PC-3 (cell line): Measurements from ENCODE around the gene CCSER1. TPM values are rescaled to one million over a fixed set of nuclear protein-coding genes. Genes with fewer than 3 reads are reported as not detected.

Experiments used
- ATAC-seq: fragments of 200-7000 bp; cut with Tn5 transposase; 2 replicates; pipeline ENCODE4 v1.9.1; 2020; ENCODE audit warnings: mild to moderate bottlenecking, moderate library complexity
- BruUV-seq: library from RNA; stranded (reverse); fragments of 400-500 nt; replicated peaks from 2 replicates; lab custom pipeline; 2021; lab: Mats Ljungman, UMichigan
- CTCF ChIA-PET: fragments of 300-600 bp; sonication (Branson Sonifier 250); formaldehyde crosslinking; loops from one replicate; lab custom pipeline; 2022; ENCODE audit warnings: antibody characterized with exemption; lab: Charles Lee
- POLR2A ChIA-PET: fragments of 300-600 bp; sonication (Branson Sonifier 250); formaldehyde crosslinking; loops from one replicate; lab custom pipeline; 2022; ENCODE audit warnings: antibody characterized with exemption; ENCODE audit not compliant: unreplicated experiment; lab: Charles Lee
- DNase-seq: peaks from one replicate; pipeline ENCODE4 v3.0.0-alpha.2; 2015
- H2AFZ ChIP-seq: fragments of 300-600 bp; sonication (generic); 2 replicates; pipeline ENCODE4 v1.6.0; 2016; ENCODE audit warnings: antibody characterized with exemption, low read length
- H3F3A ChIP-seq: fragments of 300-600 bp; sonication (generic); one replicate; pipeline ENCODE4 v1.6.0; 2017; ENCODE audit warnings: antibody characterized with exemption, low read length, control low read depth, mild to moderate bottlenecking; ENCODE audit not compliant: unreplicated experiment
- H3K27ac ChIP-seq: fragments of 300-600 bp; sonication (generic); 2 replicates; pipeline ENCODE4 v1.5.1; 2016; ENCODE audit warnings: mild to moderate bottlenecking, low read length
- H3K27me3 ChIP-seq: fragments of 300-600 bp; sonication (generic); 2 replicates; pipeline ENCODE4 v1.6.1; 2016; ENCODE audit warnings: low read length, mixed read lengths
- H3K36me3 ChIP-seq: fragments of 300-600 bp; sonication (generic); 2 replicates; pipeline ENCODE4 v1.6.1; 2016; ENCODE audit warnings: low read depth, mixed run types, low read length, mixed read lengths
- H3K4me1 ChIP-seq: fragments of 300-600 bp; sonication (generic); 2 replicates; pipeline ENCODE4 v1.5.1; 2016; ENCODE audit warnings: low read length; ENCODE audit not compliant: insufficient read depth
- H3K4me2 ChIP-seq: fragments of 300-600 bp; sonication (generic); 2 replicates; pipeline ENCODE4 v1.6.0; 2016; ENCODE audit warnings: low read length
- H3K4me3 ChIP-seq: fragments of 300-600 bp; sonication (generic); 2 replicates; pipeline ENCODE4 v1.5.1; 2016; ENCODE audit warnings: mild to moderate bottlenecking, low read length, mixed read lengths
- H3K79me2 ChIP-seq: fragments of 300-600 bp; sonication (generic); 2 replicates; pipeline ENCODE4 v1.6.1; 2017; ENCODE audit warnings: low read length, mixed read lengths
- H3K9ac ChIP-seq: fragments of 300-600 bp; sonication (generic); 2 replicates; pipeline ENCODE4 v1.6.0; 2016; ENCODE audit warnings: mild to moderate bottlenecking, low read length
- H3K9me2 ChIP-seq: fragments of 300-600 bp; sonication (generic); replicated peaks from 2 replicates; pipeline ENCODE4 v1.6.1; 2016; ENCODE audit warnings: mixed run types, low read length, mixed read lengths
- H3K9me3 ChIP-seq: fragments of 300-600 bp; sonication (generic); 2 replicates; pipeline ENCODE4 v1.6.1; 2016; ENCODE audit warnings: low read length, mixed read lengths
- H4K20me1 ChIP-seq: fragments of 300-600 bp; sonication (generic); 2 replicates; pipeline ENCODE4 v1.6.1; 2016; ENCODE audit warnings: low read length, mixed read lengths
- CTCF ChIP-seq: fragments of 300-600 bp; sonication (generic); conservative IDR thresholded peaks from 2 replicates; pipeline ENCODE4 v1.5.1; 2017; ENCODE audit warnings: antibody characterized with exemption, low read depth, mild to moderate bottlenecking, low read length
- EZH2 ChIP-seq: fragments of 300-600 bp; sonication (generic); IDR thresholded peaks from one replicate; pipeline ENCODE4 v1.6.1; 2017; ENCODE audit warnings: antibody characterized with exemption, mild to moderate bottlenecking, low read length; ENCODE audit not compliant: unreplicated experiment
- EZH2phosphoT487 ChIP-seq: fragments of 300-600 bp; sonication (generic); IDR thresholded peaks from 2 replicates; pipeline ENCODE4 v1.6.1; 2018; ENCODE audit warnings: mild to moderate bottlenecking, antibody characterized with exemption, low read length, borderline replicate concordance
- intact Hi-C: fragments of 100-400 bp; cut with micrococcal nuclease; formaldehyde crosslinking; loops from 2 replicates; pipeline ENCODE4 v1.9.0; 2023
- total RNA-seq: library from RNA; depleted of rRNA; stranded (reverse); fragments of >200 nt; gene quantifications from 2 replicates; pipeline ENCODE4 v1.2.3, GENCODE V29; 2014

The CCSER1 gene
- total RNA-seq, 1 experiment from 2014 or later, result 6.0 TPM

DNA sequence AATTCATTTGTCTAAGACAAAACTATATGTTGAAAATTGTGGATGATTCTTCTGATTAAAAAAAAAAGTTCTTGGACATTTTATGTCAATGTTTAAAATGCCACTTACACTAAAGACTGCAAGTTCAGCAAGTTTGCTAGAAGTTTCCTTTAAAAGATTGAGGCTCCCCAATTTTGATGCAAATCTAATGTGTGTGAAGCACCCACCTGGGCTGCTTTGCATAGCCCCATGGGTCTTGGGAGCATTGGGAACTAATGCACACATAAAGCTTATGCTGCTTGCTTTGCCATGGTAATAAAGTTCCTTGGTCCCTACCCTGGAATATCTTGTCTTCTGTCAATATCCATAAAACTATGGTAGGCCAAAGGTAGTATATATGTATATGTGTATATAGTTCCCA is 1450.7 kb downstream of the CCSER1 start:
- no peaks in the 10 kb centered on the region for H3K9me2 ChIP-seq
- no peak overlapping the region for H2AFZ ChIP-seq
- H3K36me3 ChIP-seq, result no peaks in the 10 kb centered on the region
- POLR2A ChIA-PET, result no interaction called here
- H3K4me2 ChIP-seq, result no peak overlapping the region
- ATAC-seq, result no peak
- no peaks in the 10 kb centered on the region for H3K27me3 ChIP-seq
- DNase-seq, result no peak
- H3F3A ChIP-seq, result no peaks in the 10 kb centered on the region
- no peak overlapping the region for H3K27ac ChIP-seq
- H3K4me3 ChIP-seq, result no peak overlapping the region
- H4K20me1 ChIP-seq, result no peaks in the 10 kb centered on the region
- no TSS peak for BruUV-seq
- TF ChIP-seq EZH2phosphoT487 (no peak), EZH2 (no peak), CTCF (no peak)
- no peaks in the 10 kb centered on the region for H3K4me1 ChIP-seq
- H3K9me3 ChIP-seq, result no peaks in the 10 kb centered on the region
- intact Hi-C loops, result no loop called here
- no peaks in the 10 kb centered on the region for H3K79me2 ChIP-seq
- CTCF ChIA-PET, result no interaction called here
- no peak overlapping the region for H3K9ac ChIP-seq

- Histone ChIP-seq H3K9ac (no peak overlapping the region), H3K36me3 (no peaks in the 10 kb centered on the region), H3K79me2 (no peaks in the 10 kb centered on the region), H3F3A (no peaks in the 10 kb centered on the region), H3K9me3 (no peaks in the 10 kb centered on the region), H4K20me1 (no peaks in the 10 kb centered on the region), H2AFZ (no peak overlapping the region), H3K27ac (no peak overlapping the region), H3K27me3 (no peaks in the 10 kb centered on the region), H3K9me2 (no peaks in the 10 kb centered on the region), H3K4me3 (no peak overlapping the region), H3K4me2 (no peak overlapping the region), H3K4me1 (no peaks in the 10 kb centered on the region)
- no peak for ATAC-seq
- POLR2A ChIA-PET, result no interaction called here
- intact Hi-C loops, result no loop called here
- no TSS peak for BruUV-seq
- CTCF ChIA-PET, result no interaction called here
- no peak for TF ChIP-seq CTCF
- no peak for TF ChIP-seq EZH2phosphoT487
- no peak for TF ChIP-seq EZH2
- no peak for DNase-seq
Measured at GRCh38 chr4:91590260-91590659, 1463.1 kb downstream of the CCSER1 start.

DNA sequence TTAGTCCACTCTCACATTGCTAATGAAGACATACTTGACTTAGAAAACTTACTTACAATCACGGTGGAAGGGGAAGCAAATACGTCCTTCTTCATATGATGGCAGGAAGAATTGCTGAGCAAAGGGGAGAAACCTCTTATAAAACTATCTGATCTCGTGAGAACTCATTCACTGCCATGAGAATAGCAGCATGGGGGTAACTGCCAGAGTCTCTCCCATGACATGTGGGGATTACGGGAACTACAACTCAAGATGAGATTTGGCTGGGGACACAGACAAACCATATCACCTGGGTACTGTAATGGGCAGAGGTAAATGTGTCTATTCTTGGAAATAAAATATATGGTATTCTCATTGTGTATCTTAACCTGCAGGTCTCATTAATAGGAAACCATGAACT is 1464.9 kb downstream of the CCSER1 start:
- no TSS peak for BruUV-seq

More for the DNA sequence above, 1464.9 kb downstream of the CCSER1 start:
- ATAC-seq (no peak), DNase-seq (no peak)
- H3K79me2 ChIP-seq, result no peaks in the 10 kb centered on the region
- no peak overlapping the region for H2AFZ ChIP-seq
- ChIA-PET CTCF (no interaction called here), POLR2A (no interaction called here)
- H3K27me3 ChIP-seq, result no peaks in the 10 kb centered on the region
- no peak for TF ChIP-seq CTCF
- no peak for TF ChIP-seq EZH2
- no peak overlapping the region for H3K27ac ChIP-seq
- no peak overlapping the region for H3K4me3 ChIP-seq
- intact Hi-C loops, result no loop called here
- no peak overlapping the region for H3K9ac ChIP-seq
- H4K20me1 ChIP-seq, result no peaks in the 10 kb centered on the region
- no peaks in the 10 kb centered on the region for H3K9me2 ChIP-seq
- no peak overlapping the region for H3K4me2 ChIP-seq
- H3K36me3 ChIP-seq, result no peaks in the 10 kb centered on the region
- H3K4me1 ChIP-seq, result no peaks in the 10 kb centered on the region
- no peaks in the 10 kb centered on the region for H3K9me3 ChIP-seq
- no peaks in the 10 kb centered on the region for H3F3A ChIP-seq
